IMR-90 (cell line): ENCODE results near the gene AMBRA1. TPM values are rescaled to one million over a fixed set of nuclear protein-coding genes. Genes with fewer than 3 reads are reported as not detected.

Experiments
- ATAC-seq: fragments of 200-7000 bp; cut with Tn5 transposase; 2 replicates; pipeline ENCODE4 v1.9.1; 2020; ENCODE audit warnings: low read depth, mild to moderate bottlenecking, moderate library complexity
- BruUV-seq: library from RNA; stranded (reverse); fragments of 400-500 nt; replicated peaks from 2 replicates; lab custom pipeline; 2021; lab: Mats Ljungman, UMichigan
- CTCF ChIA-PET: fragments of 300-600 bp; formaldehyde crosslinking; extraction: SDS; loops from one replicate; lab custom pipeline; 2021; ENCODE audit warnings: antibody characterized with exemption; lab: Yijun Ruan, JAX
- POLR2A ChIA-PET: fragments of 300-600 bp; sonication (Branson Sonifier 250); formaldehyde crosslinking; loops from one replicate; lab custom pipeline; 2022; ENCODE audit warnings: antibody characterized with exemption; ENCODE audit not compliant: unreplicated experiment; lab: Charles Lee
- DNase-seq: peaks from one replicate; pipeline ENCODE4 v3.0.0; 2013
- H2AFZ ChIP-seq: replicated peaks from 2 replicates; pipeline ENCODE3; 2013; ENCODE audit warnings: low read length, mild to moderate bottlenecking; ENCODE audit not compliant: poor library complexity
- H2AK5ac ChIP-seq: 2 replicates; pipeline ENCODE4 v1.6.1; 2013; ENCODE audit warnings: low read depth, low read length, inconsistent platforms
- H2AK9ac ChIP-seq: replicated peaks from 2 replicates; pipeline ENCODE3; 2013; ENCODE audit warnings: mild to moderate bottlenecking, low read depth, low read length, moderate library complexity; ENCODE audit not compliant: poor library complexity
- H2BK120ac ChIP-seq: 2 replicates; pipeline ENCODE4 v1.6.1; 2013; ENCODE audit warnings: low read depth, low read length, inconsistent platforms
- H2BK15ac ChIP-seq: 3 replicates; pipeline ENCODE4 v1.6.1; 2013; ENCODE audit warnings: low read depth, low read length, inconsistent platforms
- H2BK20ac ChIP-seq: 2 replicates; pipeline ENCODE4 v1.6.1; 2013; ENCODE audit warnings: low read depth, mild to moderate bottlenecking, inconsistent platforms, low read length, moderate library complexity
- H2BK5ac ChIP-seq: 2 replicates; pipeline ENCODE4 v1.6.1; 2013; ENCODE audit warnings: mild to moderate bottlenecking, low read depth, low read length, inconsistent platforms; ENCODE audit not compliant: poor library complexity, severe bottlenecking
- H3K14ac ChIP-seq: replicated peaks from 2 replicates; pipeline ENCODE4 v1.6.1; 2013; ENCODE audit warnings: low read depth, low read length, inconsistent platforms
- H3K18ac ChIP-seq: 2 replicates; pipeline ENCODE4 v1.6.1; 2013; ENCODE audit warnings: low read depth, low read length, control low read depth
- H3K23ac ChIP-seq: 2 replicates; pipeline ENCODE4 v1.6.1; 2013; ENCODE audit warnings: low read depth, low read length, inconsistent platforms
- H3K27ac ChIP-seq: 2 replicates; pipeline ENCODE4 v1.5.1; 2013; ENCODE audit warnings: mild to moderate bottlenecking, control low read depth, low read length; ENCODE audit not compliant: insufficient read depth
- H3K27me3 ChIP-seq: 2 replicates; pipeline ENCODE4 v1.6.1; 2013; ENCODE audit warnings: low read length; ENCODE audit not compliant: control insufficient read depth, insufficient read depth
- H3K36me3 ChIP-seq: 2 replicates; pipeline ENCODE4 v1.6.1; 2013; ENCODE audit warnings: low read length, mixed read lengths; ENCODE audit not compliant: control insufficient read depth, insufficient read depth
- H3K4ac ChIP-seq: 2 replicates; pipeline ENCODE4 v1.6.1; 2013; ENCODE audit warnings: low read depth, low read length, inconsistent platforms
- H3K4me1 ChIP-seq: 2 replicates; pipeline ENCODE4 v1.6.1; 2013; ENCODE audit warnings: low read length, mixed read lengths; ENCODE audit not compliant: control insufficient read depth, insufficient read depth
- H3K4me2 ChIP-seq: 2 replicates; pipeline ENCODE4 v1.6.1; 2013; ENCODE audit warnings: low read depth, mild to moderate bottlenecking, control low read depth, low read length, moderate library complexity
- H3K4me3 ChIP-seq: 2 replicates; pipeline ENCODE4 v1.5.1; 2013; ENCODE audit warnings: low read depth, mild to moderate bottlenecking, control low read depth, low read length, moderate library complexity; ENCODE audit not compliant: insufficient read depth
- H3K56ac ChIP-seq: 2 replicates; pipeline ENCODE4 v1.6.1; 2013; ENCODE audit warnings: low read length, inconsistent platforms; ENCODE audit not compliant: insufficient read depth; ENCODE audit errors: extremely low read depth
- H3K79me1 ChIP-seq, 2 experiments: 2 replicates each; pipeline ENCODE4 v1.6.1; 2013; ENCODE audit warnings: low read length in 2 of 2, inconsistent platforms in 1 of 2, low read depth in 1 of 2
- H3K9ac ChIP-seq: 2 replicates; pipeline ENCODE4 v1.6.1; 2013; ENCODE audit warnings: low read depth, low read length, control low read depth
- H3K9me1 ChIP-seq: 2 replicates; pipeline ENCODE4 v1.6.1; 2013; ENCODE audit warnings: low read length, inconsistent platforms; ENCODE audit not compliant: insufficient read depth
- H3K9me3 ChIP-seq: 2 replicates; pipeline ENCODE4 v1.6.1; 2013; ENCODE audit warnings: low read length; ENCODE audit not compliant: control insufficient read depth, insufficient read depth
- H4K20me1 ChIP-seq: 2 replicates; pipeline ENCODE4 v1.6.1; 2013; ENCODE audit warnings: low read length, inconsistent platforms; ENCODE audit not compliant: insufficient read depth
- H4K5ac ChIP-seq: 2 replicates; pipeline ENCODE4 v1.6.1; 2013; ENCODE audit warnings: mild to moderate bottlenecking, low read depth, low read length, control low read depth
- H4K8ac ChIP-seq, 2 experiments: 2 replicates each; pipeline ENCODE4 v1.6.1; 2013; ENCODE audit warnings: low read depth in 2 of 2, low read length in 2 of 2, control low read depth in 1 of 2, inconsistent platforms in 1 of 2
- H4K91ac ChIP-seq: 2 replicates; pipeline ENCODE4 v1.6.1; 2013; ENCODE audit warnings: low read depth, low read length, inconsistent platforms; ENCODE audit not compliant: insufficient read depth
- BHLHE40 ChIP-seq: fragments of 150-350 bp; IDR thresholded peaks from 2 replicates; pipeline ENCODE4 v1.6.1; 2016; ENCODE audit warnings: mild to moderate bottlenecking, low read depth, low read length
- CEBPB ChIP-seq: IDR thresholded peaks from 2 replicates; pipeline ENCODE4 v1.6.1; 2012; ENCODE audit warnings: low read depth, low read length, improper control_type of control experiment
- CHD1 ChIP-seq: IDR thresholded peaks from 2 replicates; pipeline ENCODE4 v1.6.1; 2012; ENCODE audit warnings: low read depth, low read length, improper control_type of control experiment
- ELK1 ChIP-seq: fragments of 150-350 bp; IDR thresholded peaks from 2 replicates; pipeline ENCODE4 v1.6.1; 2016; ENCODE audit warnings: low read depth, mild to moderate bottlenecking, low read length, moderate library complexity, borderline replicate concordance
- FOS ChIP-seq: fragments of 150-350 bp; IDR thresholded peaks from 2 replicates; pipeline ENCODE4 v1.6.1; 2016; ENCODE audit warnings: low read depth, low read length
- MAFK ChIP-seq: IDR thresholded peaks from 2 replicates; pipeline ENCODE4 v1.6.1; 2012; ENCODE audit warnings: low read depth, low read length, improper control_type of control experiment
- MAZ ChIP-seq: IDR thresholded peaks from 2 replicates; pipeline ENCODE4 v1.6.1; 2012; ENCODE audit warnings: low read depth, mild to moderate bottlenecking, low read length, improper control_type of control experiment, moderate library complexity, borderline replicate concordance
- MXI1 ChIP-seq: IDR thresholded peaks from 2 replicates; pipeline ENCODE4 v1.6.1; 2012; ENCODE audit warnings: low read depth, mild to moderate bottlenecking, low read length, moderate library complexity, borderline replicate concordance
- NFE2L2 ChIP-seq: fragments of 150-350 bp; IDR thresholded peaks from 2 replicates; pipeline ENCODE4 v1.6.1; 2016; ENCODE audit warnings: low read depth, mild to moderate bottlenecking, low read length
- POLR2A ChIP-seq: IDR thresholded peaks from 2 replicates; pipeline ENCODE4 v1.6.1; 2012; ENCODE audit warnings: mild to moderate bottlenecking, low read depth, low read length
- RAD21 ChIP-seq: IDR thresholded peaks from 2 replicates; pipeline ENCODE4 v1.6.1; 2012; ENCODE audit warnings: low read length, improper control_type of control experiment
- RCOR1 ChIP-seq: IDR thresholded peaks from 2 replicates; pipeline ENCODE4 v1.6.1; 2012; ENCODE audit warnings: mild to moderate bottlenecking, low read length, improper control_type of control experiment; ENCODE audit not compliant: insufficient replicate concordance
- RFX5 ChIP-seq: IDR thresholded peaks from 2 replicates; pipeline ENCODE4 v1.8.0; 2012; ENCODE audit warnings: low read depth, mild to moderate bottlenecking, low read length, moderate library complexity
- SMC3 ChIP-seq: fragments of 150-350 bp; IDR thresholded peaks from 2 replicates; pipeline ENCODE4 v1.6.1; 2016; ENCODE audit warnings: low read depth, mild to moderate bottlenecking, antibody characterized with exemption, low read length, moderate library complexity
- USF2 ChIP-seq: fragments of 150-350 bp; IDR thresholded peaks from 2 replicates; pipeline ENCODE4 v1.6.1; 2017; ENCODE audit warnings: mild to moderate bottlenecking, antibody characterized with exemption, low read length, low read depth
- WGBS, 2 experiments: methylation state at CpG; one replicate each; pipeline versions ENCODE4 v1.1.5 to v1.1.7; 2013; ENCODE audit warnings: missing lambda C conversion rate in 2 of 2; ENCODE audit not compliant: insufficient read length in 1 of 2; ENCODE audit errors: extremely low coverage in 2 of 2; 5-methylcytosine and 5-hydroxymethylcytosine counted together
- dilution Hi-C: fragments of 300-500 bp; cut with HindIII; formaldehyde crosslinking; loops from one replicate; pipeline ENCODE4 v1.14.3; 2018; ENCODE audit warnings: low sequenced_read_pairs; ENCODE audit not compliant: unreplicated experiment
- in situ Hi-C: fragments of 300-500 bp; cut with MboI; formaldehyde crosslinking; loops from 3 replicates; pipeline ENCODE4 v1.14.3; 2019; ENCODE audit warnings: low sequenced_read_pairs, inconsistent platforms, mixed read lengths
- intact Hi-C: fragments of 100-400 bp; cut with micrococcal nuclease; formaldehyde crosslinking; loops from 2 replicates; pipeline ENCODE4 v1.10.0; 2022
- polyA plus RNA-seq, 3 experiments: library from polyadenylated mRNA; depleted of rRNA; stranded (reverse); fragments of >200 nt; gene quantifications; 2 replicates each; pipeline ENCODE4 v1.2.3, GENCODE V29; 2012; ENCODE audit warnings: low replicate concordance in 1 of 3
- total RNA-seq: library from RNA; depleted of rRNA; stranded (reverse); fragments of >200 nt; gene quantifications from 2 replicates; pipeline ENCODE4 v1.2.3, GENCODE V29; 2012
- TF ChIP-seq, protein P1 (sequence below): conservative IDR thresholded peaks from 2 replicates; pipeline ENCODE4 v1.5.1; 2012; ENCODE audit warnings: mild to moderate bottlenecking, low read depth, low read length, improper control_type of control experiment

AMBRA1 gene
- total and polyA plus RNA-seq, 2 of the 4 experiments (the other 2 are of a cell fraction), result 9.4 to 18.3 TPM

DNA sequence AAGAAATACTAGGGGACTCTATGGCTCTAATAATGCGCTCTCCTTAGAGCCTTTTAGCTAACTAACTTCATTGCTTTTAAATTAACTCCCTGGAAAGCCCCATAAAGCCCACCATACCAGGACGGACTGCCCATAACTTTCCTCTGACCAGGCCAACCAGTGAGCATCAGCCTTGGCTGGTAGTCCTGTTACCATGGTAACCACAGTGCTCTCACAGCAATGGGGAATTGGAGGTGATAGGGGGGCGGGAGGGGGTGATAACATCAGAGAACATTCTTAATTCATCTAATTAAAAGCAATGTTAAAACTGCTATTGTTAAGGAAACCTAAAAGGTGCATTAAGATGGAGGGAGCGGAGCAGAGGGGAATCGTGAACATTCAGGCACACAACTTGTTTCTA is 175.1 kb downstream of the AMBRA1 start:
- Histone ChIP-seq H3K36me3 (peaks cover 29% of the 10 kb centered on the region), H2AFZ (no peak overlapping the region), H2AK9ac (no peak overlapping the region), H4K20me1 (no peaks in the 10 kb centered on the region), H4K5ac (no peak overlapping the region), H3K4me3 (no peak overlapping the region), H2BK5ac (no peak overlapping the region), H3K4ac (no peak overlapping the region), H2AK5ac (no peak overlapping the region), H2BK15ac (no peak overlapping the region), H3K9me3 (no peaks in the 10 kb centered on the region), H3K23ac (no peak overlapping the region), H4K91ac (no peak overlapping the region), H3K9me1 (peaks cover 21% of the 10 kb centered on the region), H3K14ac (no peak overlapping the region), H3K56ac (no peak overlapping the region), H3K9ac (no peak overlapping the region), H3K27me3 (no peaks in the 10 kb centered on the region), H2BK120ac (no peak overlapping the region), H3K4me1 (no peaks in the 10 kb centered on the region), H4K8ac (no peak overlapping the region), H2BK20ac (no peak overlapping the region), H3K79me1 (peaks cover 0 to 10% of the 10 kb centered on the region in 2 experiments; a peak in 1 of 4 replicates), H3K4me2 (no peak overlapping the region), H3K27ac (no peak overlapping the region), H3K18ac (no peak overlapping the region)
- TF ChIP-seq RAD21 (no peak), MAZ (no peak), MAFK (no peak), NFE2L2 (no peak), CHD1 (no peak), BHLHE40 (no peak), CEBPB (no peak), RFX5 (no peak), SMC3 (no peak), USF2 (no peak), MXI1 (no peak), ELK1 (no peak), RCOR1 (no peak), POLR2A (no peak), FOS (no peak)
- TF ChIP-seq, protein P1, sequence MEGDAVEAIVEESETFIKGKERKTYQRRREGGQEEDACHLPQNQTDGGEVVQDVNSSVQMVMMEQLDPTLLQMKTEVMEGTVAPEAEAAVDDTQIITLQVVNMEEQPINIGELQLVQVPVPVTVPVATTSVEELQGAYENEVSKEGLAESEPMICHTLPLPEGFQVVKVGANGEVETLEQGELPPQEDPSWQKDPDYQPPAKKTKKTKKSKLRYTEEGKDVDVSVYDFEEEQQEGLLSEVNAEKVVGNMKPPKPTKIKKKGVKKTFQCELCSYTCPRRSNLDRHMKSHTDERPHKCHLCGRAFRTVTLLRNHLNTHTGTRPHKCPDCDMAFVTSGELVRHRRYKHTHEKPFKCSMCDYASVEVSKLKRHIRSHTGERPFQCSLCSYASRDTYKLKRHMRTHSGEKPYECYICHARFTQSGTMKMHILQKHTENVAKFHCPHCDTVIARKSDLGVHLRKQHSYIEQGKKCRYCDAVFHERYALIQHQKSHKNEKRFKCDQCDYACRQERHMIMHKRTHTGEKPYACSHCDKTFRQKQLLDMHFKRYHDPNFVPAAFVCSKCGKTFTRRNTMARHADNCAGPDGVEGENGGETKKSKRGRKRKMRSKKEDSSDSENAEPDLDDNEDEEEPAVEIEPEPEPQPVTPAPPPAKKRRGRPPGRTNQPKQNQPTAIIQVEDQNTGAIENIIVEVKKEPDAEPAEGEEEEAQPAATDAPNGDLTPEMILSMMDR, result no peak
- dilution Hi-C loops, result no loop called here
- POLR2A ChIA-PET, result no interaction called here
- intact Hi-C loops, result no loop called here
- in situ Hi-C loops, result no loop called here
- CTCF ChIA-PET, result no interaction called here
- BruUV-seq, result no TSS peak
- DNase-seq, result no peak
- no peak for ATAC-seq
- no CpG with 5 or more reads among the region's 5 CpGs for WGBS, 2 experiments
